Astrocyte (in vitro differentiated cells and primary cell): ENCODE data around the gene MAS1.

Experiments used
- CTCF ChIP-seq: IDR thresholded peaks from 2 replicates; pipeline ENCODE4 v1.5.1; 2011; ENCODE audit warnings: low read depth, mild to moderate bottlenecking, inconsistent platforms, low read length, moderate library complexity; ENCODE audit not compliant: insufficient read depth
- EZH2 ChIP-seq: IDR thresholded peaks from 2 replicates; pipeline ENCODE4 v1.6.1; 2012; ENCODE audit warnings: mild to moderate bottlenecking, low read length, inconsistent platforms; ENCODE audit not compliant: insufficient read depth

GRCh38 chr6:159874435-159874834, 16.4 kb upstream of the MAS1 start:
- TF ChIP-seq CTCF (no peak), EZH2 (no peak)
